HG02678 (cell line): Measurements from ENCODE around the gene PTTG1IP.

Experiments used
- ATAC-seq: cut with Tn5 transposase; IDR thresholded peaks from one replicate; pipeline ENCODE4 v1.9.1; 2021; ENCODE audit warnings: mild to moderate bottlenecking, moderate library complexity; ENCODE audit not compliant: unreplicated experiment

Gene PTTG1IP

DNA sequence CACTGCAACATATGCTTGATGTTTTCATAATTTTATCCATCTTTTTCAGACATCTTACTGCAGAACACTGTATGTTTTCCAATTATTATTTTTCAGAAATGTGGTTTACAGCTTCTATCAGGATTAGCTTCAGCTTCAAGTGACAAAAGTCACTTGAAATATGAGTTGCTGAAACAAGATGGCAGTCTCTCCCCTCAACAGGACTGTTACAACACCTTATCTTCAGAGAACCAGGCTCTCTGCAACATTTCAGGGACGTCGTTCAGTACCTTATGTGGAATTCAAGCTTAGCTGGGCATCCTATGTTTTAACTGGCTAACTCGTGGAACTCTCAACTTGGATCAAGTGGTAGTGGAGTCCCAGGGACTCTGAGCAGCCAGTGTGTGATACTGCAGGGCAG lies 69.8 kb downstream of the PTTG1IP start:
- no peak for ATAC-seq

DNA sequence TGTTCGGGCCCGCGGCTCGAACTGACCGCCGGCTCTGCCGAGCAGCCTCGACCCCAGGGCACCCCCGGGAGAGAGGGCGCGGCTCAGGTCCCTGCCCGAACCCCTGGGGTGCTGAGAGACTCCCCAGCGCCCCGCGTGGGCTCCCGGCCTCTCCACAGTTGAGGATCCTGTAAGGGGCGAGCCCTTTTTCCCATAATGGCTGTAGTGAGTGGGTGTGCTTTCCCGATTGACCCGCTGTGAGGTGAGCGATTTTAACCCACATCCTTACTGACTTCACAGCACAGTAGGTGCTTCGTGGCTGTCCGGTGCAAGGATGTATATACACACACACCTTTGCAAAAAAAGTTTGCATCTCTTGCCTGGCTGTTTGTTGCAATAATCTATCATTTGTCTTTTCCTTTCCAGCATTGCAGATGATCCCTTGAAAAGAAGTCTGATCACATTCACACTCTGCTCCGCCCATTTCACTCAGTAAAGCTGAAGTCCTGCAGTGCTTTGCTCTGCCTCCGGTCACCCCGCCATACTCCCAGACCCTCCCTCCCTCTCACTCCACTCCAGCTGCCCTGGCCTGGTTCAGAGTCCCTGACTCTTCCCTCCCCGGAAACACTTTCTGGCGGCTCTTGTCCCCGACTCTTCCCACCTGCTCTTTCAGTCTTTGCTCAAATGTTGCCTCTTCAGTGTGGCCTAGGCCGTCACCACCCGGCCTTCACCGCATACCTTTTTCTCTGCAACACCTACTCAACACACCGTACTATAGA lies 70.9 kb downstream of the PTTG1IP start:
- ATAC-seq: peak; percentile 9

DNA sequence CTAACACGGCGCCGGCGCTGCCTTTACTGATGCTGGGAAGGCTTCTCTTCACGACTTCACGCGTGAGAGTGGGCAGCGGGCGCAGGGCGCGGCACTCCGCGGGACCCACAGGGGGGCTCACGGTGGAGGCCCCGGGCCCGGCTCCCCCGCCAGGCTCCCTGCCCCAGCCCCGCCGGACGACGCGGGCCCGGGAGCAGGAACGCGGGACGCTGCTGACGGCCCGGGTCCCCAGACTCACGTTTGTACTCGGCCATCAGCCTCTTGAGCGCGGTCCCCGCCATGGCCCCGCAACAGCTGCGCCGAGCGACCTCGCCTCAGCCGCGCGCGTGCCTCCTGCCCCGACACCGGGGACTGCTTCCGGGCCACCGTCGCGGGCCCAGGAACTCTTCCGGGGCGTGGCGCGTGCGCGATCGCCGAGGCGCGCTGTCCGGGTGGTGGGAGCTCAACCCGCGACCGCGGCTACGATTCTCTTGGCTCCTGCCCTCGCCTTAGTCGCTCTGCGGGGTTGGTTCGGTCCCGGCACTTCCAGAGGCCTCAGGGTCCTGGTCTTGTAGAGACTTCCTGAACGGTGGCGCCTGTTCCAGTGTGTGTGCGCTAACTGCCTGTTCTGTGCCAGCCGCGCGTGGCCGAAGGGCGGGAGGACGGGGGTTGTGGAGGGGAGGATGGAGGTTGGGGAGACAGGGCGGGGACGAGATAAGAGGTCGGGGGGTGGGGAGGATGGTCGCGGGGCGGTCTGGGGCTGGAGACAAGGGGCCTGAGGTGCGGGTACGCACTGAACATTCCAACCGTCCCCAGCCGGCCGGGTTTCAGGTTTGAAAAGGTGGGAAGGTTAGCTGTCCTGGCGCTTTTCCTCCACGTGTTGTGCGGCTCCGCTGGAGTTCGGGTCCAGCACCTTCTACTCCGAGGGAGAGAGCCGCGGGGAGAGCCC lies 71.8 kb downstream of the PTTG1IP start, which contains the start of gene UBE2G2:
Gene UBE2G2 (minus strand): TSS at position 353 of the 928 bp plus-strand sequence. CDS start 72 bp downstream, at position 281.
- ATAC-seq: peak; percentile 85

DNA sequence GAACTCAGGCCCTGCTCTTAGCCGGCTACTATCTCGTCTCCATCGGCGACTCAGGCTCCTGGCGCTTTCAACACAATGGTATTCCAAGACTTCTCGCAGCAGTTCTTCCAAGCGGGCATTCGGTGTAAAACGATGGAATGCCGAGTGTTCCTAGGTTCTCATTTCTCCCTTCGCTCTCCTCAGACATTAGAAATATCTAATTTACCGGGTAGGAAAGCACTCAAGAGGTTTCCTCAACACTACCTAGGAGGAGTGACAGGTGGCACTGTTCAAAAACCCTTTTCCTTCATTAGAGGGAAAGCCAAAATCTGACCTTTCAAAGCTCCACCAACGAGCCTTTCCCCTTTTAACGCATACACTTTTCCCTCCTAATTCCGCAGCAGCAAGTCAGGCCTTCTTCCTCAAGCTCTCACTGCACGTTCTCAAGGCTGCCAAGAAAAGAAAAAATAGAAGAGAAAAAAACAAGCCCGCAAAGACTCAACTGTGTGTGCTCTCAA lies 72.5 kb downstream of the PTTG1IP start:
- ATAC-seq: peak; percentile 30

DNA sequence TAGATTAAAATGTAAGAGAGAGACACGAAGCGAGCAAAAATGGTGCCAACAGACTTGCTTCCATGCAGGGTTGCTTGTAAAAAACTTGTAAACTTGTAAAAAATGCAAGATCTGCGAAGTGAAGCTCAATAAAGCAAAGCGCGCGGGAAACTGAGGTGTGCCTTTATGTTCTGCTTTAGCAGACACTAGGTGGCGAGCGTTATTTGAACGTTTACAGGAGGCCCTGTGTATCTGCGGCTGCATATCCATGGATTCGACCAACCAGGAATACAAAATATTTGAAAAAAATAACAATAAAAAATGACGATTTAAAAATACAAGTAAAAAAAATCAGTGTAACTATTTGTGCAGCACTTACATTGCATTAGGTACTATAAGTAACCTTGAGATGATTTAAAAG lies 73.4 kb downstream of the PTTG1IP start:
- ATAC-seq: no peak

DNA sequence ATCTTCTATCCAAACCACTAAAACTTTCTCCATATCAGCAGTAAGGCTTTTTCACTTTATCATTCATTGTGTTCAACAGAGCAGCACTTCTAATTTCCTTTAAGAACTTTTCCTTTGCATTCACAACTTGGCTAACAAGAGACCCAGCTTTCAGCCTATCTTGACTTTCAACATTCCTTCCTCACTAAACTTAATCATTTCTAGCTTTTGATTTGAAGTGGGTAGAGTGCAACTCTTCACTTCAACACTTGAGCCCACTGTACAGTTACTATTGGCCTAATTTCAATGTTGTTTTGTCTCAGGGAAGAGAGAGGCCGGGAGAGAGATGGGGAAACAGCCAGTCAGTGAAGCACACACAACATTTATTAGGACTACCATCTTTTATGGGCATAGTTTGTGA lies 73.8 kb downstream of the PTTG1IP start:
- ATAC-seq: no peak
